DMS53 treated with DMSO at 0.1 percent for 48 hours (cell line): ENCODE data around the gene PILRA.
A peak's percentile ranks its signal among the peaks of the same experiment; 100 is the strongest.
"Not testable (repeated sequence)": the region's sequence is repeated elsewhere in the genome, so short reads cannot be mapped to it uniquely, and the experiment has no call there.

Source experiments
- DNase-seq: peaks from one replicate; lab custom pipeline; 2025; ENCODE audit not compliant: unreplicated experiment; lab: John Stamatoyannopoulos, UW

The PILRA gene

DNA sequence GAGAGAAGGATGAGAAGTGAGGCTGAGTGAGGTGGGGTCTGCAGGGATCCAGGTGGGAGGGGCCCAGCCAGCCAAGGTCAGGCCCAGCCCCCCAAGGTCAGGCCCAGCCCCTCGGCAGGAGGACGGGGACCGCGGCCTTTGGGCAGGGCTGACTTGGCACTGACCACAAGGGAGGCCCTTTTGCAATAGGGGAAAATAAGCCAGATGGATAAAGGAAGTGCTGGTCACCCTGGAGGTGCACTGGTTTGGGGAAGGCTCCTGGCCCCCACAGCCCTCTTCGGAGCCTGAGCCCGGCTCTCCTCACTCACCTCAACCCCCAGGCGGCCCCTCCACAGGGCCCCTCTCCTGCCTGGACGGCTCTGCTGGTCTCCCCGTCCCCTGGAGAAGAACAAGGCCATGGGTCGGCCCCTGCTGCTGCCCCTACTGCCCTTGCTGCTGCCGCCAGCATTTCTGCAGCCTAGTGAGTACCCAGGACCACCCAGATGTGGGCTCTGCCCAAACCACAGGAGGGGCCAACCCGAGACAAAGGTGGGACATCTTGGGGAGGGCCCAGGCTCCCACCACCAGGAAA is at the start of gene PILRA:
TSS of gene PILRA (plus strand) at position 227 of the 571 bp plus-strand sequence. CDS start at position 397, 170 bp downstream.
- DNase-seq = no peak

GRCh38 chr7:100324194-100324593 is 49.1 kb upstream of the PILRA start:
- DNase-seq = not testable (repeated sequence)

GRCh38 chr7:100325671-100326070 is 47.6 kb upstream of the PILRA start:
- not testable (repeated sequence) for DNase-seq

- not testable (repeated sequence) for DNase-seq
Measured at GRCh38 chr7:100326914-100327313, 46.4 kb upstream of the PILRA start.

GRCh38 chr7:100335566-100336466 is 37.5 kb upstream of the PILRA start:
- peak; percentile 88 for DNase-seq

DNA sequence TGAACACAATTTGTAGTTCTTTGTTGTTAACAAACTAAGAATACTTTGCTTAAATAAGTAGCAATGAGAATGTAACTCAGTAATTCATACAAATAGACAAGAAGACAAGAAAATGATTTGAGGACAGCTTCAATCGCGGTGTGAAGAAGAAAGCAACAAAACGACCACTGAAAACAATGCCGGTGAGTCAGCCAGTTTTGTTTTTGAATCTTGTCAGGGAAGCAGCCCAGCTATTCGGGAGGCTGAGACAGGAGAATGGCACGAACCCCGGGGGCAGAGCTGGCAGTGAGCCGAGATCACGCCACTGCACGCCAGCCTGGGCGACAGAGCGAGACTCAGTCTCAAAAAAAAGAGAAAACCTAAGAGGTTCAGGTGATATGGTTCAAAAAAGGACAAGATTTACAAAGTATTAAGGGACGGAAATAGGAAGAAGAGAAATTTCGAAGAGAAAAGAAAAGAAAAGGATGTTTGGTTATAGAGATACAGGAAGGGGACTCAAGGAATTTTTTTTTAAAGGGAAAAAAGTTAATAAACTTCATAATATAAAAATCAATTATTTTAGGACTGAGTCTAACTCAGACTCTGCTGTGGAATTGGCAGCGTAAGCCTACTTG is 35.1 kb upstream of the PILRA start:
- not testable (repeated sequence) for DNase-seq

GRCh38 chr7:100341286-100341685 is 32.0 kb upstream of the PILRA start:
- not testable (repeated sequence) for DNase-seq

DNA sequence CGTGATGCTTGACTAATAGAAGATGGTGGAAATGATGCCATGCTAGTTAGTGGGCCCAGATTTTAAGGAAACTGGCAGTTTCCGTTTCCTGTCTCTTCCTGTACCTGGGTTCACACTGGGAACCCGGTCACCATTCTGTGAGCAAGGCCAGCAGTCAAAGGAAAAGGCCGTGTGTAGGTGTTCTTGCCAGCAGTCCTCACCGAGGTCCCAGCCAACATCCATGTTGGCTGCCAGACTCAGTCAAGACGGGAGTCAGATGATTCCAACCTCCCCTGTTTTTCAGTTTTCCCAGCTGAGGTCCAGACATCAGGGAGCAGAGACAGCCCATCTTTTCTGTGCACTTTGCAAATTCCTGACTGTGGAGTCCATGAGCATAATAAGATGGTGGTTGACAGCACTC is 30.5 kb upstream of the PILRA start:
- DNase-seq = no peak

GRCh38 chr7:100344124-100344559 is 29.1 kb upstream of the PILRA start:
- not testable (repeated sequence) for DNase-seq

DNA sequence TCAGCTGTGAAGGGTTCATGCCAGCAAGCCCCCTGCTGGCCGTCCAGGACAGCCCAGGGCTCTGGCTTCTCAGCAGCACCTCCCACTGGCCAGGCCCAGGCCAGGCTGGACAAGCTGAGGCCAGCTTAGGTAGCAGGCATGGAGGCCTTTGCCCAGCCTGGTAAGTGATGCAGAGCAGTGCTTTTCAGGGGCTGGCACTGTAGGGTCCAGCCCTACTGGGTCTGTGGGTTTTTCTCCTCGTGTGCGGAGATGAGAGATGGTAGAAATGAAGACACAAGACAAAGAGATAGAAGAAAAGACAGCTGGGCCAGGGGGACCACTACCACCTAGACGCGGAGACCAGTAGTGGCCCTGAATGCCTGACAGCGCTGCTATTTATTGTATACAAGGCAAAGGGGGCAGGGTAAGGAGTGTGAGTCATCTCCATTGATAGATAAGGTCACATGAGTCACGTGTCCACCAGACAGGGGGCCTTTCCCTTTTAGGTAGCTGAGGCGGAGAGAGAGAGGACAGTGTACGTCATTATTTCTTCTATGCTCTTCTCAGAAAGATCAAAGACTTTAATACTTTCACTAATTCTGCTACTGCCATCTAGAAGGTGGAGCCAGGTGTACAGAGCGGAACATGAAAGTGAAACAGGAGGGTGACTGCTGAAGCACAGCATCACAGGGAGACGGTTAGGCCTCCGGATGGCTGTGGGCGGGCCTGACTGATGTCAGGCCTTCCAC is 28.6 kb upstream of the PILRA start:
- DNase-seq = peak; percentile 80

DNA sequence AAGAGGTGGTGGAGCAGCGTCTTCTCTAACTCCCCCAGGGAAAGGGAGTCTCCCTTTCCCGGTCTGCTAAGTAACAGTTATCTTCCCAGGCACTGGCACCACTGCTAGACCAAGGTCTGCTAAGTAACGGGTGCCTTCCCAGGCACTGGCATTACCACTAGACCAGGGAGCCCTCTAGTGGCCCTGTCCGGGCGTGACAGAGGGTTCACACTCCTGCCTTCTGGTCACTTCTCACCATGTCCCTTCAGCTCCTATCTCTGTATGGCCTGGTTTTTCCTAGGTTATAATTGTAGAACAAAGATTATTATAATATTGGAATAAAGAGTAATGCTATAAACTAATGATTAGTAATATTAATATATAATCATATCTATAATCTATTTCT is 28.0 kb upstream of the PILRA start:
- peak; percentile 21 for DNase-seq

DNA sequence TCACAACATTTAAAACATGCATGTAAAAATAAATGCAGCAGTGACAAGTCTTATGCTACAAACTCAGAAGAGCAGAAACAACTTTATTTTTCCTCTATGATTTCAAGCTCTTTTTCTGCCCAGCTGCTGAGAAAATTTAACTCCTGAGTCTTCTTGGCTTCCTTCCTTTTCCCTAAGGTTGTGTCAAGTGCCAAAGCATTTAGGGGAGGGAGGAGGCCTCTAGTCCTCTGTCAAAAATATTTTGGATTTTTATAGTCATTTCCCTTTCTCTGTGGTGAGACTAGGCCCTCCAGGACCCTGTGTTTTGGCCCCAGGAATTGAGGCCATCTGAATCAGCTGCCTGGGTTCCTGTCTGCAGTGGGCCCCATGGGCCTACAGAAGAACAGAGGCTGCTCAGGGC is 26.4 kb upstream of the PILRA start:
- DNase-seq = no peak

GRCh38 chr7:100348805-100349204 is 24.5 kb upstream of the PILRA start:
- DNase-seq = no peak

- DNase-seq = no peak
Measured at GRCh38 chr7:100349757-100350156, 23.5 kb upstream of the PILRA start.

DNA sequence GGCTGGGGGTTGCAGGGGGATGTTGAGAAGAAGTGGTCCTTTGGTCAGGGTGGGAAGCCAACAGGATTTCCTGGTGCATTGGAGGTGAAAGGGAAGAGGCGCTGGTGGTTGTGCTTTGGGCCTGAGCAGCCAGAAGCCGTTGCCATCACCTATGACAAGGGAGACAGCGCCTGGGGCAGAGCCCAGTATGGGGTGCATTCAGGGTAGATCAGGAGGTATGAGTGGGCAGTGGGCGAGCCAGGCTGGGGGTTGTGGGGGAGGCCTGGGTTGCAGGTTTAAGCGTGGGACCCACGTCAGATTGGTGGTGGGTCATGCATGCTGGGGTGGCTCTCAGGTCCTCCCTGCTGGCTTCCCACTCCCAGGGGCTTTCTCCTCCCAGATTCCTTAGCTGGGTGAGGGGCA is 21.6 kb upstream of the PILRA start:
- no peak for DNase-seq

DNA sequence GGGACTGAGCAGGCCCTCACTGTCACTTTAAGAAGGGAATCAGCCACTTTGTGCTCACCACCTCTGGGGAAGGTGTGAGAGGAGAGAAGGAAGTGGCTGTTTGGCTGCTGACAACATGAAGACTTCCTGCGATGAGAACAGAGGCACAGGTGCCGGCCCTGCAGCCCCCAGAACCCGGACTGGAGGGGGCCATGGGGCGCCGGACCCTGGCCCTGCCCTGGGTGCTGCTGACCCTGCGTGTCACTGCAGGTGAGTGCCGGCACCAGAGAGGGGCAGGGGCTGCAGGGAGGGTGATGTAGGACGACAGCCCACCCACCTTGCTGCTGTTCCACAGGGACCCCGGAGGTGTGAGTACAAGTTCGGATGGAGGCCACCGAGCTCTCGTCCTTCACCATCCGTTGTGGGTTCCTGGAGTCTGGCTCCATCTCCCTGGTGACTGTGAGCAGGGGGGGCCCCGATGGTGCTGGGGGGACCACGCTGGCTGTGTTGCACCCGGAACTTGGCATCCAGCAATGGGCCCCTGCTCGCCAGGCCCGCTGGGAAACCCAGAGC is 21.0 kb upstream of the PILRA start:
- not testable (repeated sequence) for DNase-seq

DNA sequence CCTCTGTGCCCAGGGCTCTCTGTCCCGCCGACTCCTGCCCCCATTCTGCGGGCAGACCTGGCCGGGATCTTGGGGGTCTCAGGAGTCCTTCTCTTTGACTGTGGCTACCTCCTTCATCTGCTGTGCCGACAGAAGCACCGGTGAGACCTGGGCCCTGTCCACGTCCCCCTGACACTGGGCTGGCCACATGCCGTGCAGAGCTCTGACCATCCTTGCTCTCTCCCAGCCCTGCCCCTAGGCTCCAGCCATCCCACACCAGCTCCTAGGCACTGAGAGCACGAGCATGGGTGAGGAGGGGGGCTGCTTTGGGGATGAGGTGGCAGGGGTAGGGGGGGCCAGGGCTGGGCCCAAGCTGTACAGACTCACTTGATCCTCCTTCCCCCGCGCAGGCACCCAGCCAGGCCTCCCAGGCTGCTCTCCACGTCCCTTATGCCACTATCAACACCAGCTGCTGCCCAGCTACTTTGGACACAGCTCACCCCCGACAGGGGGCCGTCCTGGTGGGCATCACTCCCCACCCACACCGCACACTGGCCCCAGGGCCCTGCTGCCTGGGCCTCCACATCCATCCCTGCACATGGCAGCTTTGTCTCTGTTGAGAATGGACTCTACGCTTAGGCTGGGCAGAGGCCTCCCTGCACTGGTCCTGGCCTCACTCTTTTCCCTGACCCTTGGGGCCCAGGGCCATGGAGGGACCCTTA is 20.2 kb upstream of the PILRA start:
- no peak for DNase-seq

GRCh38 chr7:100353685-100354330 is 19.5 kb upstream of the PILRA start:
- no peak for DNase-seq

DNA sequence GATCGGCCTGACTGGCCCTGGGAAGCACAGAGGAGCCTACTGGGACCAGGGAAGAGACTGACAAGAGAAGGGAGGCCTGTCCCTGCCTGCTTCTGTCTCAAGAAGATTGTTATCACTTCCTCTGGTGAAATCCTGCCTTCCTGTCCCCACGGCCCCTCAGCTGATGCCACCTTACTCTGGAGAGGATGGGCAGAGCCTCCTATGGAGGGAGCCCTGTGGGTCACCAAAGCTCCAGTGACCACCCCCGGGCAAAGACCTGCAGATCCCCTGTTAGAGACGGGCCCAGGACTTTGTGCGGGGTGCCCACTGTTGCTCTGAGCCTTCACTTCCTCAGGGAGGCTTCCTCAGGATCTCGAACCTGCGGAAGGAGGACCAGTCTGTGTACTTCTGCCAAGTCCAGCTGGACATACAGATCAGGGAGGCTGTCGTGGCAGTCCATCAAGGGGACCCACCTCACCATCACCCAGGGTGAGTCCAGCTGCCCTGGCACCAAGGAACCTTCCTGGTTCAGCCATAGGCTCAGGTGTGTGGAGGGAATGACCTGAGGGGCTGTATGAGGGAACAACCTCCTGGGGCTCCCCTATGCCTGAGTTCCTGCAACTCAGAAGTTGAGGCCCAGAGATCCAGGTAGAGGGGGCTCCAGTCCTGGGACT is 16.7 kb upstream of the PILRA start:
- no peak for DNase-seq
